BJ (cell line): Measurements from ENCODE around the gene TRPM5. TPM values are rescaled to one million over a fixed set of nuclear protein-coding genes. Genes with fewer than 3 reads are reported as not detected.

ENCODE experiments used
- CTCF ChIA-PET: fragments of 350-600 bp; formaldehyde crosslinking; extraction: SDS; loops from one replicate; lab custom pipeline; 2021; ENCODE audit warnings: antibody characterized with exemption, inconsistent platforms; lab: Yijun Ruan, JAX
- POLR2A ChIA-PET: fragments of 300-600 bp; sonication (Branson Sonifier 250); formaldehyde crosslinking; extraction: SDS; loops from one replicate; lab custom pipeline; 2021; ENCODE audit warnings: antibody characterized with exemption; lab: Charles Lee
- DNase-seq: peaks from one replicate; pipeline ENCODE4 v3.0.0-alpha.2; 2011; ENCODE audit warnings: low read depth
- H3K27me3 ChIP-seq: 2 replicates; pipeline ENCODE4 v1.6.0; 2011; ENCODE audit warnings: low read length; ENCODE audit not compliant: control insufficient read depth, insufficient read depth
- H3K36me3 ChIP-seq: 2 replicates; pipeline ENCODE4 v1.5.1; 2011; ENCODE audit warnings: low read length; ENCODE audit not compliant: control insufficient read depth, insufficient read depth
- H3K4me3 ChIP-seq: 2 replicates; pipeline ENCODE4 v1.5.1; 2011; ENCODE audit warnings: low read depth, mild to moderate bottlenecking, control low read depth, low read length
- CTCF ChIP-seq: IDR thresholded peaks from 2 replicates; pipeline ENCODE4 v1.5.1; 2011; ENCODE audit warnings: low read depth, mild to moderate bottlenecking, control low read depth, inconsistent platforms, low read length, moderate library complexity; ENCODE audit not compliant: insufficient read depth
- polyA minus RNA-seq: library from RNA; depleted of rRNA, polyadenylated mRNA; stranded (reverse); fragments of >200 nt; gene quantifications from 2 replicates; pipeline ENCODE4 v1.2.3, GENCODE V29; 2011; rRNA and poly(A)+ RNA removed
- polyA plus RNA-seq: library from polyadenylated mRNA; depleted of rRNA; stranded (reverse); fragments of >200 nt; gene quantifications from 2 replicates; pipeline ENCODE4 v1.2.3, GENCODE V29; 2011; rRNA removed

TRPM5 gene, protein sequence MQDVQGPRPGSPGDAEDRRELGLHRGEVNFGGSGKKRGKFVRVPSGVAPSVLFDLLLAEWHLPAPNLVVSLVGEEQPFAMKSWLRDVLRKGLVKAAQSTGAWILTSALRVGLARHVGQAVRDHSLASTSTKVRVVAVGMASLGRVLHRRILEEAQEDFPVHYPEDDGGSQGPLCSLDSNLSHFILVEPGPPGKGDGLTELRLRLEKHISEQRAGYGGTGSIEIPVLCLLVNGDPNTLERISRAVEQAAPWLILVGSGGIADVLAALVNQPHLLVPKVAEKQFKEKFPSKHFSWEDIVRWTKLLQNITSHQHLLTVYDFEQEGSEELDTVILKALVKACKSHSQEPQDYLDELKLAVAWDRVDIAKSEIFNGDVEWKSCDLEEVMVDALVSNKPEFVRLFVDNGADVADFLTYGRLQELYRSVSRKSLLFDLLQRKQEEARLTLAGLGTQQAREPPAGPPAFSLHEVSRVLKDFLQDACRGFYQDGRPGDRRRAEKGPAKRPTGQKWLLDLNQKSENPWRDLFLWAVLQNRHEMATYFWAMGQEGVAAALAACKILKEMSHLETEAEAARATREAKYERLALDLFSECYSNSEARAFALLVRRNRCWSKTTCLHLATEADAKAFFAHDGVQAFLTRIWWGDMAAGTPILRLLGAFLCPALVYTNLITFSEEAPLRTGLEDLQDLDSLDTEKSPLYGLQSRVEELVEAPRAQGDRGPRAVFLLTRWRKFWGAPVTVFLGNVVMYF (N-terminal part only)
- not detected in 2 replicates for polyA plus RNA-seq
- not detected in 2 replicates for polyA minus RNA-seq

DNA sequence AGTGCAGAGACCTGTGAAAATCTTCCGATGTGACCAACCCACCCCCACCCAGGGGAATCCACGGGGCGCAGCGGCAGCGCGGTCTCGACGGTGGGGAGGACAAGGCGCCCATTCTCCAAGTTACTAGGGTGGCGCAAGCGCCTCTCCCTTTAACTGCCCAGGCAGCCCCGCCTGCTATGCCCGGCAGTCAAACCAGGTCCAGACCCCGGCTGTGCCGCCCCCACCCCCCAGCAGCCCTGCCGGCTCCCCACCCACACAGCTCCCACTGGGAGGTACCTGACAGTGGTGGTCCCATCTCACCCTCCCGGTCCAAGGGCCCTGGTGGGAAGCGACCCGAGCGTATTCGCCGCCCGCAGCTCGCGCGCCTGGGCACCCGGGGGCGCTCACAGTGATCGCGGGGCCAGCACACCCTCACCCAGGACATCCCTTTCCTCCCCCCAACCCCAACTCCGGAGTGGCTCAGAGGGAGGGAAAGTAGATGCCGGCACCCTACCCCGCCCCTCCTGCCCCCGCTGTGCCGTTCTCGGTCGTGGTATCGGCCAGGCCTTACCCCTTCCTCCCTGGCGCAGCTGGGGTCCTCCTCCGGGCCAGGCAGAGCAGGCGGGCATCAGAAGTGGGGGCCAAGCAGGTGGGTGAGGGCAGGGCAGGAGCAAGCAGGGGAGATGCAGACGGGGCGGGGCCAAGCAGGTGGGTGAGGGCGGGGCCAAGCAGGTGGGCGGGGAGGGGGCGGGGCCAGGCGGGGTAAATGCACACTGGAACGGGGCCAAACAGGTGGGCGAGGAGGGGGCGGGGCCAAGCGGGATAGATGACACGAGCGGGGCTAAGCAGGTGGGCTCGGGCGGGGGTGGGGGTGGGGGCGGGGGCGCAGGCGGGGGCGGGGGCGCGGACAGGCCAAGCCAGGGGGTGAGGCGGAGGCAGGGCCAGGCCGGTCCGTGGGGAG, at the start of gene TRPM5:
TSS of gene TRPM5 (minus strand) at position 634 of the 940 bp plus-strand sequence. CDS start 21,478 bp downstream, outside the sequence.
- Histone ChIP-seq H3K27me3 (peaks cover 19% of the 10 kb centered on the region), H3K4me3 (no peak within 1 kb of the TSS), H3K36me3 (no peaks in the 10 kb centered on the region)
- DNase-seq, result no peak
- TF ChIP-seq CTCF, result no peak
- POLR2A ChIA-PET, result no interaction called here
- CTCF ChIA-PET, result interaction anchor here (1.4 to 1.8 kb wide), 2 partner anchors 24 kb away, joined by 3 to 8 read pairs; no protein-coding TSS in a partner anchor

GRCh38 chr11:2489083-2489482, 44.8 kb upstream of the TRPM5 start:
- ChIA-PET CTCF (no interaction called here), POLR2A (no interaction called here)
- TF ChIP-seq CTCF, result no peak
- no peak for DNase-seq
- Histone ChIP-seq H3K4me3 (no peak overlapping the region), H3K36me3 (no peaks in the 10 kb centered on the region), H3K27me3 (0 out of 2 replicates have a peak, but pooled peaks cover 1% of the 10 kb centered on the region)

DNA sequence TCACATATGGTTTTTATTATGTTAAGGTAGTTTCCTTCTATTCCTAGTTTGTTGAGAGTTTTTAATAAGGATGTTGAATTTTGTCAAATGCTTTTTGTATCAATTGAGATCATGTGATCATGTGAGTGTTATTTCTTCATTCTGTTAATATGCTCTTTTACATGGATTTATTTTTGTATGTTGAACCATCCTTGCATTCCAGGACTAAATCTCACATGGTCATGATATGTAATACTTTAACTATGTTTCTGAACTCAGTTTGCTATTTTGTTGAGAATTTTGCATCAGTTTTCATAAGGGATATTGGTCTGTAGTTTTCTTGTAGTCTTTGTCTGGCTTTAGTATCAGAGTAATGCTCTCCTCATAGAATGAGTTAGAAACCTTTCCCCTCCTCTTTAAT, 43.7 kb upstream of the TRPM5 start:
- Histone ChIP-seq H3K36me3 (no peaks in the 10 kb centered on the region), H3K4me3 (no peak overlapping the region), H3K27me3 (0 out of 2 replicates have a peak, but pooled peaks cover 2% of the 10 kb centered on the region)
- CTCF ChIA-PET, result no interaction called here
- TF ChIP-seq CTCF, result no peak
- DNase-seq, result no peak
- POLR2A ChIA-PET, result no interaction called here

DNA sequence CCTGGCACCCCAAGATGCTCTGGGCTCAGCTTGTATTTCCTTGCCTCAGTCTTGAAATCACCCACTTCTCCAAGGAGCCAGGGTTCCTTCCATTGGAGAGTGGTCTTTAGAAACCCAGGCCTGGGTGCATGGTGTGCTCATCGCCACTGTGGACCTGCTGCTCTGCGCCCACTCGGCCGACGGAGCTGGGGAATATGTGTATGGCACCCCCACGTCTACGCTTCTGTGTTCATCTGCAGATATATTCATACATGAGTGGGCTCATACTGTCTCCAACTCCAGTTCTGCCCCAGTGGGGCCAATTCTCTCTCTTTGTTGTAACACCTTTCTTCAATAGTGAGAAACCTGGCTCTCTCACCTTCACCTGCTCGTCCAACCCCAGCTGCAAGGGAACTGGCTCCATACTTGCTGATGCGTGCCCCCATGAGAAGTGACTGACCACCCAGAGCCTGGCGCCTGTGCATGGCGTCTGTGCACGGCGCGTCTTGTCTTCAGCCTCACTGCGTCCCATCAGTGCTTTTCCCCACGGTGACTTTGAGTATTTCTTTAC, 40.3 kb upstream of the TRPM5 start:
- ChIA-PET POLR2A (no interaction called here), CTCF (no interaction called here)
- Histone ChIP-seq H3K4me3 (no peak overlapping the region), H3K27me3 (peaks cover 5% of the 10 kb centered on the region), H3K36me3 (no peaks in the 10 kb centered on the region)
- no peak for TF ChIP-seq CTCF
- no peak for DNase-seq
